SK-N-SH (cell line): ENCODE data around the gene TBC1D1. TPM values are rescaled to one million over a fixed set of nuclear protein-coding genes. Genes with fewer than 3 reads are reported as not detected.

Experiments
- CTCF ChIA-PET: fragments of 300-600, 350-600 bp; formaldehyde crosslinking; extraction: SDS; loops from one replicate; lab custom pipeline; 2021; lab: Yijun Ruan, JAX
- POLR2A ChIA-PET: fragments of 350-600 bp; sonication (Branson Sonifier 250); formaldehyde crosslinking; extraction: SDS; loops from one replicate; lab custom pipeline; 2020; ENCODE audit warnings: antibody characterized with exemption, inconsistent platforms; lab: Yijun Ruan, JAX
- DNase-seq: peaks from one replicate; pipeline ENCODE4 v3.0.0; 2012
- H2AFZ ChIP-seq: fragments of 200-600 bp; sonication (generic); 2 replicates; pipeline ENCODE4 v1.8.1; 2016; ENCODE audit warnings: antibody characterized with exemption, mild to moderate bottlenecking, low read depth
- H3F3A ChIP-seq: fragments of 200-600 bp; sonication (generic); replicated peaks from 2 replicates; pipeline ENCODE3; 2016; ENCODE audit warnings: antibody characterized with exemption, mild to moderate bottlenecking; ENCODE audit not compliant: insufficient read depth
- H3K27ac ChIP-seq, 2 experiments: fragments of 200-500 bp in 1 of 2; fragments of 200-600 bp in 1 of 2; sonication (Bioruptor generic) in 1 of 2; sonication (generic), shearing (Covaris generic) in 1 of 2; 2 replicates each; pipeline versions ENCODE4 v1.5.1 to v1.6.1; 2014 to 2016; ENCODE audit warnings: low read depth in 2 of 2, inconsistent platforms in 1 of 2, low read length in 1 of 2, mild to moderate bottlenecking in 1 of 2, mixed read lengths in 1 of 2
- H3K27me3 ChIP-seq: fragments of 200-600 bp; sonication (generic), shearing (Covaris generic); 2 replicates; pipeline ENCODE4 v1.6.1; 2016; ENCODE audit warnings: mixed run types; ENCODE audit not compliant: insufficient read depth
- H3K36me3 ChIP-seq, 2 experiments: fragments of 200-500 bp in 1 of 2; fragments of 200-600 bp in 1 of 2; sonication (Bioruptor generic) in 1 of 2; sonication (generic) in 1 of 2; replicated peaks in 1 of 2; 2 replicates each; pipeline versions ENCODE3 to v1.5.1; 2014 to 2016; ENCODE audit warnings: low read length in 1 of 2, mild to moderate bottlenecking in 1 of 2; ENCODE audit not compliant: insufficient read depth in 2 of 2, control insufficient read depth in 1 of 2
- H3K4me1 ChIP-seq, 2 experiments: fragments of 200-500 bp in 1 of 2; fragments of 200-600 bp in 1 of 2; sonication (Bioruptor generic) in 1 of 2; sonication (generic), shearing (Covaris generic) in 1 of 2; 2 replicates each; pipeline versions ENCODE4 v1.5.1 to v1.6.1; 2014 to 2016; ENCODE audit warnings: low read depth in 1 of 2, low read length in 1 of 2, mixed run types in 1 of 2; ENCODE audit not compliant: insufficient read depth in 2 of 2, control insufficient read depth in 1 of 2
- H3K4me2 ChIP-seq: fragments of 200-600 bp; sonication (generic), shearing (Covaris generic); 2 replicates; pipeline ENCODE4 v1.6.1; 2017; ENCODE audit warnings: mixed run types
- H3K4me3 ChIP-seq, 2 experiments: fragments of 200-500 bp in 1 of 2; fragments of 200-600 bp in 1 of 2; sonication (Bioruptor generic) in 1 of 2; sonication (generic), shearing (Covaris generic) in 1 of 2; 2 replicates each; pipeline versions ENCODE4 v1.5.1 to v1.8.1; 2014 to 2016; ENCODE audit warnings: low read depth in 2 of 2, inconsistent platforms in 1 of 2, low read length in 1 of 2, mild to moderate bottlenecking in 1 of 2, mixed read lengths in 1 of 2, moderate library complexity in 1 of 2
- H3K79me2 ChIP-seq: fragments of 200-600 bp; sonication (generic); 2 replicates; pipeline ENCODE4 v1.8.1; 2017; ENCODE audit warnings: mild to moderate bottlenecking; ENCODE audit not compliant: insufficient read depth
- H3K9ac ChIP-seq: fragments of 200-600 bp; sonication (generic); 2 replicates; pipeline ENCODE4 v1.6.1; 2017; ENCODE audit warnings: mixed run types
- H3K9me2 ChIP-seq: fragments of 200-600 bp; sonication (generic); 2 replicates; pipeline ENCODE4 v1.6.1; 2017; ENCODE audit warnings: mixed run types
- H3K9me3 ChIP-seq: fragments of 200-600 bp; sonication (generic); 2 replicates; pipeline ENCODE4 v1.6.1; 2017; ENCODE audit warnings: mixed run types, mild to moderate bottlenecking, moderate library complexity
- H4K20me1 ChIP-seq: fragments of 200-600 bp; sonication (generic); 2 replicates; pipeline ENCODE4 v1.6.1; 2017; ENCODE audit warnings: mild to moderate bottlenecking, mixed run types; ENCODE audit not compliant: insufficient read depth
- CHD2 ChIP-seq: fragments of 150-350 bp; IDR thresholded peaks from 2 replicates; pipeline ENCODE4 v1.6.1; 2018; ENCODE audit warnings: low read length; ENCODE audit not compliant: partially characterized antibody
- ELF1 ChIP-seq: IDR thresholded peaks from 2 replicates; pipeline ENCODE4 v1.4.0; 2012
- EP300 ChIP-seq, 2 experiments: IDR thresholded peaks; 2 replicates each; pipeline versions ENCODE4 v1.4.0 to v1.6.1; 2012; ENCODE audit warnings: borderline replicate concordance in 1 of 2, low read depth in 1 of 2, low read length in 1 of 2
- EZH2phosphoT487 ChIP-seq: fragments of 200-600 bp; sonication (generic); IDR thresholded peaks from 2 replicates; pipeline ENCODE4 v1.6.1; 2017; ENCODE audit warnings: low read depth, mixed run types, mild to moderate bottlenecking, antibody characterized with exemption, moderate library complexity, borderline replicate concordance
- FOSL2 ChIP-seq: IDR thresholded peaks from 2 replicates; pipeline ENCODE4 v1.4.0; 2012; ENCODE audit warnings: low read depth, mild to moderate bottlenecking, moderate library complexity, borderline replicate concordance
- GATA2 ChIP-seq: sonication (generic); formaldehyde crosslinking; IDR thresholded peaks from 2 replicates; pipeline ENCODE4 v1.5.0; 2020; ENCODE audit warnings: mild to moderate bottlenecking, missing genetic modification reagents
- JUND ChIP-seq: IDR thresholded peaks from 2 replicates; pipeline ENCODE4 v1.4.0; 2012
- MXI1 ChIP-seq: IDR thresholded peaks from 2 replicates; pipeline ENCODE4 v1.6.1; 2012; ENCODE audit warnings: mild to moderate bottlenecking, low read depth, low read length, improper control_type of control experiment
- NFIC ChIP-seq: IDR thresholded peaks from 2 replicates; pipeline ENCODE4 v1.4.0; 2012; ENCODE audit warnings: borderline replicate concordance
- POLR2AphosphoS5 ChIP-seq: IDR thresholded peaks from 2 replicates; pipeline ENCODE4 v1.6.1; 2012; ENCODE audit warnings: low read depth, low read length
- RXRA ChIP-seq: IDR thresholded peaks from 2 replicates; pipeline ENCODE4 v1.4.0; 2012; ENCODE audit warnings: low read depth, mild to moderate bottlenecking, borderline replicate concordance
- SIN3A ChIP-seq: IDR thresholded peaks from 2 replicates; pipeline ENCODE4 v1.6.1; 2012; ENCODE audit warnings: low read depth, mild to moderate bottlenecking, low read length, moderate library complexity, borderline replicate concordance
- SMC3 ChIP-seq: IDR thresholded peaks from 2 replicates; pipeline ENCODE4 v1.6.1; 2012; ENCODE audit warnings: low read depth, low read length, improper control_type of control experiment
- TAF1 ChIP-seq: IDR thresholded peaks from 2 replicates; pipeline ENCODE4 v1.6.1; 2012; ENCODE audit warnings: low read depth, mild to moderate bottlenecking, low read length, moderate library complexity, borderline replicate concordance
- TCF12 ChIP-seq: IDR thresholded peaks from 2 replicates; pipeline ENCODE4 v1.4.0; 2012
- WGBS: methylation state at CpG from one replicate; pipeline ENCODE4 v1.1.6; 2017; ENCODE audit warnings: low lambda C conversion rate; 5-methylcytosine and 5-hydroxymethylcytosine counted together
- polyA plus RNA-seq, 3 experiments: library from polyadenylated mRNA; depleted of rRNA; stranded (reverse); fragments of >200 nt; gene quantifications; 2 replicates each; pipeline ENCODE4 v1.2.3, GENCODE V29; 2012
- TF ChIP-seq, protein P1 (sequence below): IDR thresholded peaks from 2 replicates; pipeline ENCODE4 v1.4.0; 2012; ENCODE audit warnings: low read depth, borderline replicate concordance
- TF ChIP-seq, protein P2 (sequence below): IDR thresholded peaks from 2 replicates; pipeline ENCODE4 v1.4.0; 2012; ENCODE audit warnings: low read depth

Gene TBC1D1
- polyA plus RNA-seq, 1 of the 3 experiments (the other 2 are of a cell fraction) = 29.8 TPM

DNA sequence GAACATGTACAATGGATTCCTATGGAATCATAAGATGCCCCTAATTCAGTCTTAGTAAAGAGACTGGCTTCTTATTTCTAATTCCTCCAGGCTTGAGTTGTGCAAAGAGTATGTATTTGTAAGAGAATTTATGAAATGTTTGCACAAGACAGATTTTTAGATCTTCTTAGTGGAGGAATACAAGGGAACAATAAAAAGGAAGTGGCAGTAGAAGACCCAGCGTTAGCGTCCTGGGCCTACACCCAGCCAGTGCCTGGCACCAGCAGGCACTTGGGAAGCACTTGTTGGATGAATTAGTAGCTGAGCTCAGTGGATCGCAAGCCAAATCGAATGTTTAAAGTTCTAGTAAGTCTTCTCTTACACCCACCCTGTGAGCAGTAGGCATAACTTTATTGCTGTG, 226.7 kb downstream of the TBC1D1 start:
- no peaks in the 10 kb centered on the region for H3F3A ChIP-seq
- no peaks in the 10 kb centered on the region for H3K27me3 ChIP-seq
- 90% methylated on average over 4 of the region's 4 CpGs for WGBS
- CTCF ChIA-PET = no interaction called here
- H3K9ac ChIP-seq = no peak overlapping the region
- no peak overlapping the region for H3K27ac ChIP-seq
- H3K79me2 ChIP-seq = no peaks in the 10 kb centered on the region
- TF ChIP-seq TCF12 (no peak), SMC3 (no peak), GATA2 (CRISPR knock-in tag) (no peak), NFIC (no peak), JUND (no peak), MXI1 (no peak), EZH2phosphoT487 (no peak), CHD2 (no peak), ELF1 (no peak), TAF1 (no peak), POLR2AphosphoS5 (no peak)
- TF ChIP-seq, protein P1, sequence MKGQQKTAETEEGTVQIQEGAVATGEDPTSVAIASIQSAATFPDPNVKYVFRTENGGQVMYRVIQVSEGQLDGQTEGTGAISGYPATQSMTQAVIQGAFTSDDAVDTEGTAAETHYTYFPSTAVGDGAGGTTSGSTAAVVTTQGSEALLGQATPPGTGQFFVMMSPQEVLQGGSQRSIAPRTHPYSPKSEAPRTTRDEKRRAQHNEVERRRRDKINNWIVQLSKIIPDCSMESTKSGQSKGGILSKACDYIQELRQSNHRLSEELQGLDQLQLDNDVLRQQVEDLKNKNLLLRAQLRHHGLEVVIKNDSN = no peak
- TF ChIP-seq, protein P2, sequence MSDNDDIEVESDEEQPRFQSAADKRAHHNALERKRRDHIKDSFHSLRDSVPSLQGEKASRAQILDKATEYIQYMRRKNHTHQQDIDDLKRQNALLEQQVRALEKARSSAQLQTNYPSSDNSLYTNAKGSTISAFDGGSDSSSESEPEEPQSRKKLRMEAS = no peak
- H2AFZ ChIP-seq = no peak overlapping the region
- H3K4me3 ChIP-seq = no peak overlapping the region
- POLR2A ChIA-PET = no interaction called here
- no peaks in the 10 kb centered on the region for H4K20me1 ChIP-seq
- H3K36me3 ChIP-seq = peaks cover 3 to 4% of the 10 kb centered on the region in 2 experiments
- no peaks in the 10 kb centered on the region for H3K9me2 ChIP-seq
- no peaks in the 10 kb centered on the region for H3K9me3 ChIP-seq
- DNase-seq = no peak
- peaks cover 7 to 8% of the 10 kb centered on the region in 2 experiments; a peak in 3 of 4 replicates for H3K4me1 ChIP-seq
- no peak overlapping the region for H3K4me2 ChIP-seq

DNA sequence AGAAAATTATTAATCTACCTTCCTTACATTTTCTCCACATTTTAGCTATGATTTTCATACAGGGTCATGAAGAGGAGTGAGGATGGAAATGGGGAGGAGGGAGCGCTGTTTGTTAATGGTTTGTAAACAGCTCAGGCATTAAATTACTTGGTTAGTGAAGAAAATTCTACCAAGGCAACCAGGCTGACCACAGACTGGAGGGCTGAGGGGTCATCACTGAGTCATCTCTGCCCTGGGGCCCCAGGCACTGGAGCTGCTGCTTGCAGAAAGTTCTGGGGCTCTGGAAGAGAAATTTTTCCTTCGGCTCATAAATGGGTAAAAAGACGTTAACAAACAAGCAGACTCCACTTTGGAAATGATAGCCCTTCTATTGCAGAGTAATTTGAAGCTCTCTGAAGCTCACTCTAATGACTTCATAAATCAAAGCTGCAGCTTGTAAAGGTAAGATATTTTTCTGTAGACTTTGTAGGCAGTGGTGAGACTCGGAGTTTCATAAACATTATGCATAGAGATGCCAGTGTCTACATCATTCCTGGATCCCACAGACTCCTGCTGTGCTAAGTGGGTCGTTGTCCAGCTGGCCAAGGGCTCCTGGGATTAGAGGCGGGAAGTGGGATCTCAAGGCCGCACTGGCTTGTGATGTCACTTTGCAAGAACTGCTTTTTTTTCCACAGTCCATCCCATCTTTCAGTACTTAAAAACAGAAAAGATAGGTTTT, 228.9 kb downstream of the TBC1D1 start:
- H3K27me3 ChIP-seq = no peaks in the 10 kb centered on the region
- no peak overlapping the region for H2AFZ ChIP-seq
- H3K36me3 ChIP-seq = peaks cover 3 to 4% of the 10 kb centered on the region in 2 experiments
- no peaks in the 10 kb centered on the region for H3F3A ChIP-seq
- H3K4me3 ChIP-seq = no peak overlapping the region
- H4K20me1 ChIP-seq = no peaks in the 10 kb centered on the region
- no peak for TF ChIP-seq SIN3A
- peak in 1 of 2 experiments; percentile 34; a peak in 1 of 4 replicates for TF ChIP-seq EP300 (IDR thresholded peaks at IDR 0.05; ENCODE audit: borderline replicate concordance in 1 of 2, low read depth in 1 of 2, low read length in 1 of 2)
- peak; percentile 76 for TF ChIP-seq FOSL2
- TF ChIP-seq JUND = peak; percentile 62
- no peak for TF ChIP-seq ELF1
- TF ChIP-seq, protein P2 = 0 out of 2 replicates have a peak, but pooled peaks have one; percentile 24
- TF ChIP-seq RXRA = peak; percentile 80; the same call in 1 of the 2 replicates
- peak; percentile 49; the same call in 1 of the 2 replicates for TF ChIP-seq TCF12
- peak overlapping the region; percentile 6; the same call in 1 of the 2 replicates for H3K9ac ChIP-seq
- peak overlapping the region; percentile 20 for H3K4me2 ChIP-seq
- peak overlapping the region; percentile 60 to 66 for H3K27ac ChIP-seq
- H3K9me3 ChIP-seq = no peaks in the 10 kb centered on the region
- 66% methylated on average over 7 of the region's 7 CpGs for WGBS
- ChIA-PET POLR2A (no interaction called here), CTCF (interaction anchor here (0.9 to 2.1 kb wide), 5 partner anchors 9 to 640 kb away, joined by 3 to 8 read pairs (median 3); no protein-coding TSS in a partner anchor)
- peak; percentile 48 for DNase-seq
- H3K4me1 ChIP-seq = peaks cover 7 to 8% of the 10 kb centered on the region in 2 experiments; a peak in 3 of 4 replicates
- no peaks in the 10 kb centered on the region for H3K9me2 ChIP-seq
- H3K79me2 ChIP-seq = no peaks in the 10 kb centered on the region
